ENCODE data around the gene SLC22A5.

SLC22A5 gene

GRCh38 chr5:132419502-132420468, 50.3 kb downstream of the SLC22A5 start:
- TF ChIP-seq FOXP2 (optimal IDR thresholded peaks at IDR 0.05; ENCODE audit: borderline replicate concordance, extremely low read depth, extremely low read length, insufficient read depth), result peak; percentile 47
- no peak for TF ChIP-seq TAF1 (IDR thresholded peaks at IDR 0.05; ENCODE audit: borderline replicate concordance, insufficient read depth, low read length)
- TF ChIP-seq, protein P1, sequence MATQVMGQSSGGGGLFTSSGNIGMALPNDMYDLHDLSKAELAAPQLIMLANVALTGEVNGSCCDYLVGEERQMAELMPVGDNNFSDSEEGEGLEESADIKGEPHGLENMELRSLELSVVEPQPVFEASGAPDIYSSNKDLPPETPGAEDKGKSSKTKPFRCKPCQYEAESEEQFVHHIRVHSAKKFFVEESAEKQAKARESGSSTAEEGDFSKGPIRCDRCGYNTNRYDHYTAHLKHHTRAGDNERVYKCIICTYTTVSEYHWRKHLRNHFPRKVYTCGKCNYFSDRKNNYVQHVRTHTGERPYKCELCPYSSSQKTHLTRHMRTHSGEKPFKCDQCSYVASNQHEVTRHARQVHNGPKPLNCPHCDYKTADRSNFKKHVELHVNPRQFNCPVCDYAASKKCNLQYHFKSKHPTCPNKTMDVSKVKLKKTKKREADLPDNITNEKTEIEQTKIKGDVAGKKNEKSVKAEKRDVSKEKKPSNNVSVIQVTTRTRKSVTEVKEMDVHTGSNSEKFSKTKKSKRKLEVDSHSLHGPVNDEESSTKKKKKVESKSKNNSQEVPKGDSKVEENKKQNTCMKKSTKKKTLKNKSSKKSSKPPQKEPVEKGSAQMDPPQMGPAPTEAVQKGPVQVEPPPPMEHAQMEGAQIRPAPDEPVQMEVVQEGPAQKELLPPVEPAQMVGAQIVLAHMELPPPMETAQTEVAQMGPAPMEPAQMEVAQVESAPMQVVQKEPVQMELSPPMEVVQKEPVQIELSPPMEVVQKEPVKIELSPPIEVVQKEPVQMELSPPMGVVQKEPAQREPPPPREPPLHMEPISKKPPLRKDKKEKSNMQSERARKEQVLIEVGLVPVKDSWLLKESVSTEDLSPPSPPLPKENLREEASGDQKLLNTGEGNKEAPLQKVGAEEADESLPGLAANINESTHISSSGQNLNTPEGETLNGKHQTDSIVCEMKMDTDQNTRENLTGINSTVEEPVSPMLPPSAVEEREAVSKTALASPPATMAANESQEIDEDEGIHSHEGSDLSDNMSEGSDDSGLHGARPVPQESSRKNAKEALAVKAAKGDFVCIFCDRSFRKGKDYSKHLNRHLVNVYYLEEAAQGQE (IDR thresholded peaks at IDR 0.05; ENCODE audit: insufficient read depth in 1 of 2, low read depth in 2 of 2, low read length in 2 of 2), result no peak
- TF ChIP-seq POLR2AphosphoS5 (IDR thresholded peaks at IDR 0.05; ENCODE audit: low read depth, low read length), result no peak

DNA sequence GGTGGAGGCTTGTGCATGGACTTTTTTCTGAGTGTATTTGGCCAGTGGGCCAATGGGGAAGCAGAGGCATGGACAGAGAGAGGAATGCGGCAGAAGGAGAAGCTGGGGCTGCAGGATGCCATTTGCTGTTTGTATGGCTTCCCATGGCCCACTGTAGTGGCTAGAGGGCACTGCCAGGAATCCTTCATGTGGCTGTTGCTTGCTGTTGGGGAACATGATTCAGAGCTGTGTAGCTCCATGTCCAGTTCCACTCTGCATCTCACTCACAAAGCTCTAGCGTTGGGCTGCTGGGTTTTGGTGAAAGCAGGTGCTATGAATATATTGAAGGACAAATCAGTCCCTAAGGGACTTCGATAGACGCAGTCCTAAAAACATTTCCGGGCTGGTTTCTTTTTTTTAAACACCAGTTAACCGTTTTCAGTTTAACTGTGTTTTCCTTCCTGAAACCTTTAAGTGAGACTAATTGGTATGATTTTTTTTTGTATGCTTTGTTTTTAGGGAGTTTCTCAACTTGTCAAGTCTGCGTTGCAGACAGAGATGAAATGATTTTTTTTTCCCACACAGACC, 51.3 kb downstream of the SLC22A5 start:
- TF ChIP-seq POLR2AphosphoS5 (IDR thresholded peaks at IDR 0.05; ENCODE audit: low read depth, low read length) (no peak), FOXP2 (optimal IDR thresholded peaks at IDR 0.05; ENCODE audit: borderline replicate concordance, extremely low read depth, extremely low read length, insufficient read depth) (no peak), TAF1 (IDR thresholded peaks at IDR 0.05; ENCODE audit: borderline replicate concordance, insufficient read depth, low read length) (no peak), SIN3A (IDR thresholded peaks at IDR 0.05; ENCODE audit: borderline replicate concordance, insufficient read depth, low read length) (no peak)
- TF ChIP-seq, protein P1 (IDR thresholded peaks at IDR 0.05; ENCODE audit: insufficient read depth in 1 of 2, low read depth in 2 of 2, low read length in 2 of 2), result no peak

GRCh38 chr5:132421462-132421861, 52.0 kb downstream of the SLC22A5 start:
- no peak for TF ChIP-seq TAF1 (IDR thresholded peaks at IDR 0.05; ENCODE audit: borderline replicate concordance, insufficient read depth, low read length)
- TF ChIP-seq FOXP2 (optimal IDR thresholded peaks at IDR 0.05; ENCODE audit: borderline replicate concordance, extremely low read depth, extremely low read length, insufficient read depth), result no peak
- TF ChIP-seq, protein P1 (IDR thresholded peaks at IDR 0.05; ENCODE audit: insufficient read depth in 1 of 2, low read depth in 2 of 2, low read length in 2 of 2), result no peak
- TF ChIP-seq SIN3A (IDR thresholded peaks at IDR 0.05; ENCODE audit: borderline replicate concordance, insufficient read depth, low read length), result no peak
- TF ChIP-seq POLR2AphosphoS5 (IDR thresholded peaks at IDR 0.05; ENCODE audit: low read depth, low read length), result no peak

GRCh38 chr5:132422720-132423437, 53.4 kb downstream of the SLC22A5 start:
- TF ChIP-seq, protein P1 (IDR thresholded peaks at IDR 0.05; ENCODE audit: insufficient read depth in 1 of 2, low read depth in 2 of 2, low read length in 2 of 2), result no peak
- TF ChIP-seq SIN3A (IDR thresholded peaks at IDR 0.05; ENCODE audit: borderline replicate concordance, insufficient read depth, low read length) (no peak), POLR2AphosphoS5 (IDR thresholded peaks at IDR 0.05; ENCODE audit: low read depth, low read length) (no peak), TAF1 (IDR thresholded peaks at IDR 0.05; ENCODE audit: borderline replicate concordance, insufficient read depth, low read length) (no peak), FOXP2 (optimal IDR thresholded peaks at IDR 0.05; ENCODE audit: borderline replicate concordance, extremely low read depth, extremely low read length, insufficient read depth) (no peak)
